CD4-positive, alpha-beta T cell (primary cell): ENCODE measurements around the gene NRM. TPM values are rescaled to one million over a fixed set of nuclear protein-coding genes. Genes with fewer than 3 reads are reported as not detected.

Experiments
- ATAC-seq: fragments of 200-7000 bp; cut with Tn5 transposase; one replicate; pipeline ENCODE4 v1.10.0; 2022; ENCODE audit warnings: mild to moderate bottlenecking; ENCODE audit not compliant: poor library complexity
- CTCF ChIA-PET: fragments of 350-600 bp; sonication (Branson Sonifier 250); formaldehyde crosslinking; loops from one replicate; lab custom pipeline; 2021; ENCODE audit warnings: antibody characterized with exemption, inconsistent platforms; lab: Charles Lee
- POLR2A ChIA-PET: fragments of 350-600 bp; sonication (Branson Sonifier 250); formaldehyde crosslinking; loops from one replicate; lab custom pipeline; 2021; ENCODE audit warnings: antibody characterized with exemption, inconsistent platforms; lab: Charles Lee
- DNase-seq, 14 experiments: peaks; one replicate each; pipeline ENCODE4 v3.0.0-alpha.2; 2013 to 2020; ENCODE audit warnings: mixed read lengths in 2 of 14
- H3K27ac ChIP-seq, 2 donors: one replicate each; pipeline versions ENCODE4 v1.5.1 to v1.7.0; 2013; ENCODE audit warnings: low read length in 2 of 2, low read depth in 1 of 2, mild to moderate bottlenecking in 1 of 2
- H3K27me3 ChIP-seq, 2 experiments: 1 replicate in 1 of 2; 2 replicates in 1 of 2; pipeline versions ENCODE4 v1.6.1 to v1.7.0; 2013; ENCODE audit warnings: low read length in 2 of 2, control low read depth in 1 of 2, mild to moderate bottlenecking in 1 of 2, moderate library complexity in 1 of 2; ENCODE audit not compliant: insufficient read depth in 2 of 2, control insufficient read depth in 1 of 2
- H3K36me3 ChIP-seq: one replicate; pipeline ENCODE4 v1.6.1; 2013; ENCODE audit warnings: low read length, control low read depth; ENCODE audit not compliant: insufficient read depth
- H3K4me1 ChIP-seq: one replicate; pipeline ENCODE4 v1.6.1; 2013; ENCODE audit warnings: low read length, control low read depth; ENCODE audit not compliant: insufficient read depth
- H3K4me3 ChIP-seq: one replicate; pipeline ENCODE4 v1.5.1; 2013; ENCODE audit warnings: mild to moderate bottlenecking, low read length, moderate library complexity
- H3K9me3 ChIP-seq, 2 experiments: 1 replicate in 1 of 2; 2 replicates in 1 of 2; pipeline versions ENCODE4 v1.6.1 to v1.7.0; 2013; ENCODE audit warnings: low read length in 2 of 2, mild to moderate bottlenecking in 2 of 2, control low read depth in 1 of 2, moderate library complexity in 1 of 2; ENCODE audit not compliant: control insufficient read depth in 1 of 2, insufficient read depth in 1 of 2
- H3K27ac Mint-ChIP-seq: one replicate; pipeline ENCODE4 v1.8.0; 2020; ENCODE audit warnings: mixed read lengths
- H3K27me3 Mint-ChIP-seq: one replicate; pipeline ENCODE4 v1.8.0; 2021; ENCODE audit warnings: mixed read lengths
- H3K36me3 Mint-ChIP-seq: one replicate; pipeline ENCODE4 v1.8.0; 2021; ENCODE audit warnings: low read depth, mixed read lengths
- H3K4me1 Mint-ChIP-seq: one replicate; pipeline ENCODE4 v1.8.0; 2021; ENCODE audit warnings: low read depth, mixed read lengths
- H3K4me3 Mint-ChIP-seq: one replicate; pipeline ENCODE4 v1.8.0; 2020; ENCODE audit warnings: mild to moderate bottlenecking, mixed read lengths
- H3K9me3 Mint-ChIP-seq: one replicate; pipeline ENCODE4 v1.8.0; 2020; ENCODE audit warnings: mixed read lengths
- CTCF ChIP-seq: fragments of 200-600 bp; IDR thresholded peaks from one replicate; pipeline ENCODE4 v1.8.0; 2022; ENCODE audit warnings: antibody characterized with exemption, mild to moderate bottlenecking
- intact Hi-C, 2 experiments: fragments of 100-400 bp; cut with DNase I in 1 of 2; cut with micrococcal nuclease in 1 of 2; formaldehyde crosslinking; loops; one replicate each; pipeline versions ENCODE4 v1.15.1 to v1.9.0; 2023 to 2025; cut with DNase I, micrococcal nuclease
- total RNA-seq, 174 experiments: library from RNA in 2 of 174; stranded (reverse) in 2 of 174; gene quantifications; one replicate each; pipeline ENCODE4 v1.2.3 and lab custom pipeline; 2021 to 2026

Gene NRM
- total RNA-seq, 2 experiments from 2014 or later: 3.8 to 4.4 TPM

DNA sequence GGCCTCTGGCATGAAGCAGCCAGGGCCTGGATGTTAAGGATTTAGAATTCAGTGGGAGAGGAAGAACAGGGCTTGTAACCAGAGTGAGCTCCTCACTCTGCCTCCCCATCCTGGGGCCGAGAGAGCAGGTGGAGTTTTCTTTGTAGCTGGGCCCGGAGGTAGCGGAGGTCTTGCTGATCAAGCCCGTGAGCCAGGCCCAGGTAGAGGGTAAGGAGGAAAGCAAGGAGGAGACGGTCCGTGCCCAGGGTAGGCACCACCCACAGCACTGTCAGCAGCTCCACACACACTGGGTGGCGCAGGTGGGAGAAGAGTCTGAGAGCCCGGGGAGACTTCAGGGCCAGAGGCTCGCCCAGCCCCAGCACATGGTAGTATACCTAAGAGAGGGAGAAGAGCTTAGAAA is 2.2 kb downstream of the NRM start:
- no peaks in the 10 kb centered on the region for H3K36me3 ChIP-seq
- peak overlapping the region in 1 of 2 donors; percentile 98 for H3K27ac ChIP-seq
- Mint-ChIP-seq H3K27me3 (no peaks in the 10 kb centered on the region), H3K4me3 (peak overlapping the region; percentile 98), H3K36me3 (peaks cover 28% of the 10 kb centered on the region), H3K27ac (peak overlapping the region; percentile 94), H3K9me3 (no peaks in the 10 kb centered on the region), H3K4me1 (peaks cover 48% of the 10 kb centered on the region)
- no peaks in the 10 kb centered on the region for H3K27me3 ChIP-seq
- POLR2A ChIA-PET: interaction anchor here (2.3 to 5.2 kb wide), 3 partner anchors 10 to 33 kb away, joined by 11 to 44 read pairs (median 21); partner anchors contain the start of genes MDC1 and TUBB
- H3K9me3 ChIP-seq: no peaks in the 10 kb centered on the region
- peaks cover 43% of the 10 kb centered on the region for H3K4me1 ChIP-seq
- TF ChIP-seq CTCF: no peak
- intact Hi-C loops: no loop called here
- ATAC-seq: no peak
- DNase-seq: peak in 2 of 14 experiments; percentile 18 to 36
- CTCF ChIA-PET: interaction anchor here (1.4 to 6.1 kb wide), 3 partner anchors 9 to 43 kb away, joined by 3 to 49 read pairs (median 28); partner anchors contain the start of gene DHX16
- peak overlapping the region; percentile 99 for H3K4me3 ChIP-seq

- intact Hi-C loops: loop anchor here in 1 of 2 experiments (1.0 kb wide), 1 partner anchor 29 kb away; the partner anchor contains the start of gene MDC1
- TF ChIP-seq CTCF: no peak
- H3K9me3 ChIP-seq: no peaks in the 10 kb centered on the region
- H3K4me1 ChIP-seq: peaks cover 44% of the 10 kb centered on the region
- no peaks in the 10 kb centered on the region for H3K36me3 ChIP-seq
- H3K4me3 Mint-ChIP-seq: peak overlapping the region; percentile 98
- H3K27me3 ChIP-seq: no peaks in the 10 kb centered on the region
- ChIA-PET CTCF (interaction anchor here (0.9 to 6.1 kb wide), 4 partner anchors 9 to 43 kb away, joined by 3 to 49 read pairs (median 16); partner anchors contain the start of genes DHX16 and MDC1), POLR2A (interaction anchor here (1.2 to 5.2 kb wide), 4 partner anchors 9 to 72 kb away, joined by 4 to 44 read pairs (median 16); partner anchors contain the start of genes MDC1 and TUBB)
- DNase-seq: peak in 1 of 14 experiments; percentile 29
- no peaks in the 10 kb centered on the region for H3K9me3 Mint-ChIP-seq
- no peak for ATAC-seq
- H3K4me1 Mint-ChIP-seq: peaks cover 49% of the 10 kb centered on the region
- H3K27me3 Mint-ChIP-seq: no peaks in the 10 kb centered on the region
- peak overlapping the region; percentile 96 to 98 for H3K27ac ChIP-seq
- H3K27ac Mint-ChIP-seq: peak overlapping the region; percentile 94
- peak overlapping the region; percentile 99 for H3K4me3 ChIP-seq
- H3K36me3 Mint-ChIP-seq: peaks cover 34% of the 10 kb centered on the region
These were observed 2.9 kb downstream of the NRM start for GRCh38 chr6:30687659-30688431.

- H3K4me1 Mint-ChIP-seq: peaks cover 57% of the 10 kb centered on the region
These were observed 3.7 kb downstream of the NRM start for GRCh38 chr6:30686908-30687658.

More at GRCh38 chr6:30686908-30687658, 3.7 kb downstream of the NRM start:
- H3K4me3 Mint-ChIP-seq: peak overlapping the region; percentile 98
- H3K9me3 ChIP-seq: no peaks in the 10 kb centered on the region
- peaks cover 50% of the 10 kb centered on the region for H3K4me1 ChIP-seq
- peak overlapping the region; percentile 94 for H3K27ac Mint-ChIP-seq
- H3K27ac ChIP-seq: peak overlapping the region; percentile 96 to 98
- peak overlapping the region; percentile 99 for H3K4me3 ChIP-seq
- H3K27me3 Mint-ChIP-seq: no peaks in the 10 kb centered on the region
- ChIA-PET POLR2A (interaction anchor here (1.2 to 5.2 kb wide), 4 partner anchors 8 to 72 kb away, joined by 4 to 44 read pairs (median 16); partner anchors contain the start of genes MDC1 and TUBB), CTCF (interaction anchor here (0.9 to 6.1 kb wide), 3 partner anchors 8 to 44 kb away, joined by 4 to 49 read pairs (median 28); partner anchors contain the start of gene MDC1)
- no peaks in the 10 kb centered on the region for H3K9me3 Mint-ChIP-seq
- no peaks in the 10 kb centered on the region for H3K36me3 ChIP-seq
- intact Hi-C loops: loop anchor here in 1 of 2 experiments (1.0 kb wide), 1 partner anchor 30 kb away; the partner anchor contains the start of gene MDC1
- H3K36me3 Mint-ChIP-seq: peaks cover 41% of the 10 kb centered on the region
- peak; percentile 19 for ATAC-seq
- DNase-seq: peak; percentile 44 to 84 (median 64)
- no peak for TF ChIP-seq CTCF
- no peaks in the 10 kb centered on the region for H3K27me3 ChIP-seq
